Measurements from ENCODE around the gene COQ2.

DNA sequence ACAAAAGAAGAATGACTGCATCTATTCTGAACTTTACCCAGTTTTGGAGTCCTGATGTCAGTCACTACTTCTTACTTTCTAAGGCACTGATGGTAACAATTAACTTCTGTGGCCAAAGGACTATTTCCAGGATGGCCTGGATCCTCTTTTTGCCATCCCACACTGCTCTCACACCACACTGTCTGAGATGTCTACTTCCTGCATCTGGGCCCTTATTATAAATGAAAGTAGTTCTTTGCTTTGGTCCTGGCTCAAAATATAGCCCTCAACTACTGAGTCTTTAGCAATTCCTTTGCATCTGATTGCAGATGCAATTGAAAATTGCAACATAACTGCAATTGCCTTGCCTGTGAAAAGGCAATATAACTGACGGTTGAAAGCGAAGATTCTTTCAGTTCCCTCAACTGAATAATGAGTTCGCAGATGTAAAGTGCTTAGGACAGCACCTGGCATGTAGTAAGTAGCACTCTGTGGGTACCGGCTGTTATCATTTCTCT is 44.2 kb downstream of the COQ2 start:
- TF ChIP-seq, protein P1, sequence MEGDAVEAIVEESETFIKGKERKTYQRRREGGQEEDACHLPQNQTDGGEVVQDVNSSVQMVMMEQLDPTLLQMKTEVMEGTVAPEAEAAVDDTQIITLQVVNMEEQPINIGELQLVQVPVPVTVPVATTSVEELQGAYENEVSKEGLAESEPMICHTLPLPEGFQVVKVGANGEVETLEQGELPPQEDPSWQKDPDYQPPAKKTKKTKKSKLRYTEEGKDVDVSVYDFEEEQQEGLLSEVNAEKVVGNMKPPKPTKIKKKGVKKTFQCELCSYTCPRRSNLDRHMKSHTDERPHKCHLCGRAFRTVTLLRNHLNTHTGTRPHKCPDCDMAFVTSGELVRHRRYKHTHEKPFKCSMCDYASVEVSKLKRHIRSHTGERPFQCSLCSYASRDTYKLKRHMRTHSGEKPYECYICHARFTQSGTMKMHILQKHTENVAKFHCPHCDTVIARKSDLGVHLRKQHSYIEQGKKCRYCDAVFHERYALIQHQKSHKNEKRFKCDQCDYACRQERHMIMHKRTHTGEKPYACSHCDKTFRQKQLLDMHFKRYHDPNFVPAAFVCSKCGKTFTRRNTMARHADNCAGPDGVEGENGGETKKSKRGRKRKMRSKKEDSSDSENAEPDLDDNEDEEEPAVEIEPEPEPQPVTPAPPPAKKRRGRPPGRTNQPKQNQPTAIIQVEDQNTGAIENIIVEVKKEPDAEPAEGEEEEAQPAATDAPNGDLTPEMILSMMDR (conservative IDR thresholded peaks at IDR 0.05 in 1 of 2, IDR thresholded peaks at IDR 0.05 in 1 of 2; ENCODE audit: extremely low read depth in 1 of 2, insufficient read depth in 1 of 2, low read depth in 1 of 2, low read length in 2 of 2): no peak
- no peak for TF ChIP-seq EZH2 (IDR thresholded peaks at IDR 0.05; ENCODE audit: borderline replicate concordance, low read length)

Data from mammary epithelial cell (primary cell).